ENCODE results near the gene TMED3. TPM values are rescaled to one million over a fixed set of nuclear protein-coding genes. Genes with fewer than 3 reads are reported as not detected.
"Not testable (repeated sequence)": the region's sequence is repeated elsewhere in the genome, so short reads cannot be mapped to it uniquely, and the experiment has no call there.

TMED3 gene
- total and polyA plus RNA-seq, 9 of the 15 experiments (the other 6 are each of a cell fraction or from before 2014, with no cell fraction given) = 6.1 to 89.6 (median 51.4) TPM

GRCh38 chr15:79319973-79320372 is 9.1 kb downstream of the TMED3 start:
- ATAC-seq; CTCF ChIA-PET (ENCODE audit: low intra/inter-chr PET ratio); H3K27me3 ChIP-seq (ENCODE audit: control insufficient read depth in 2 of 2, insufficient read depth in 2 of 2, low read length in 2 of 2); H3K9me3 ChIP-seq (replicated peaks; ENCODE audit: control insufficient read depth, insufficient read depth, low read depth, low read length); H3K79me2 ChIP-seq (ENCODE audit: control insufficient read depth, insufficient read depth, low read length); in situ Hi-C loops (cut with MboI); H3K4me2 ChIP-seq (ENCODE audit: insufficient read depth, low read length); H3K4me3 ChIP-seq; H3K4me1 ChIP-seq (replicated peaks in 1 of 2; ENCODE audit: control insufficient read depth in 2 of 2, insufficient read depth in 2 of 2, low read length in 2 of 2); H3K9ac ChIP-seq (ENCODE audit: insufficient read depth in 1 of 2, low read depth in 2 of 2, low read length in 2 of 2); intact Hi-C loops (cut with micrococcal nuclease); DNase-seq (ENCODE audit: extremely low read depth in 1 of 4, low spot score in 3 of 4); H2AFZ ChIP-seq (ENCODE audit: low read depth, low read length); FAIRE-seq; H3K27ac ChIP-seq (ENCODE audit: extremely low read depth, low read depth, low read length); H3K9me1 ChIP-seq (ENCODE audit: control insufficient read depth, insufficient read depth, low read length); BruUV-seq (replicated peaks); H4K20me1 ChIP-seq (replicated peaks; ENCODE audit: control insufficient read depth, insufficient read depth, low read length): not testable (repeated sequence)
- POLR2A ChIA-PET = interaction anchor here (0.6 kb wide), 1 partner anchor 288 kb away, joined by 3 read pairs; no protein-coding TSS in a partner anchor
- H3K36me3 ChIP-seq (ENCODE audit: control insufficient read depth, insufficient read depth, low read length) = peaks cover 86% of the 10 kb centered on the region
- WGBS (ENCODE audit: insufficient coverage, low coverage, missing lambda C conversion rate) = 90% methylated on average over 9 of the region's 9 CpGs
- peak; percentile 49; the same call in 1 of the 2 replicates for TF ChIP-seq ZBTB33 (CRISPR knock-in tag; IDR thresholded peaks at IDR 0.05)

GRCh38 chr15:79321876-79322275 is 11.0 kb downstream of the TMED3 start:
- no TSS peak for BruUV-seq (replicated peaks)
- intact Hi-C loops (cut with micrococcal nuclease) (no loop called here), in situ Hi-C loops (cut with MboI) (no loop called here)
- Histone ChIP-seq H3K4me2 (ENCODE audit: insufficient read depth, low read length) (no peak overlapping the region), H4K20me1 (replicated peaks; ENCODE audit: control insufficient read depth, insufficient read depth, low read length) (no peaks in the 10 kb centered on the region; the same call in 1 of the 2 replicates), H3K4me1 (replicated peaks in 1 of 2; ENCODE audit: control insufficient read depth in 2 of 2, insufficient read depth in 2 of 2, low read length in 2 of 2) (no peaks in the 10 kb centered on the region), H3K27me3 (ENCODE audit: control insufficient read depth in 2 of 2, insufficient read depth in 2 of 2, low read length in 2 of 2) (no peaks in the 10 kb centered on the region), H3K9me1 (ENCODE audit: control insufficient read depth, insufficient read depth, low read length) (peaks cover 7% of the 10 kb centered on the region), H3K9me3 (replicated peaks; ENCODE audit: control insufficient read depth, insufficient read depth, low read depth, low read length) (no peaks in the 10 kb centered on the region), H3K36me3 (ENCODE audit: control insufficient read depth, insufficient read depth, low read length) (peaks cover 76% of the 10 kb centered on the region), H3K9ac (ENCODE audit: insufficient read depth in 1 of 2, low read depth in 2 of 2, low read length in 2 of 2) (peak overlapping the region in 1 of 2 experiments; percentile 41; a peak in 1 of 4 replicates), H3K79me2 (ENCODE audit: control insufficient read depth, insufficient read depth, low read length) (no peaks in the 10 kb centered on the region; the same call in 2 of the 3 replicates), H3K4me3 (no peak overlapping the region), H2AFZ (ENCODE audit: low read depth, low read length) (no peak overlapping the region), H3K27ac (ENCODE audit: extremely low read depth, low read depth, low read length) (no peak overlapping the region)
- ChIA-PET CTCF (ENCODE audit: low intra/inter-chr PET ratio) (no interaction called here), POLR2A (interaction anchor here (1.0 to 2.0 kb wide), 2 partner anchors 10 to 14 kb away, joined by 3 to 11 read pairs; partner anchors contain the start of gene TMED3)
- no peak for FAIRE-seq
- no peak for DNase-seq (ENCODE audit: extremely low read depth in 1 of 4, low spot score in 3 of 4)
- WGBS (ENCODE audit: insufficient coverage, low coverage, missing lambda C conversion rate) = 91% methylated on average over 9 of the region's 14 CpGs
- no peak for ATAC-seq
- TF ChIP-seq FOXP1 (CRISPR knock-in tag; IDR thresholded peaks at IDR 0.05) = no peak
- TF ChIP-seq BRCA1 (IDR thresholded peaks at IDR 0.05) = no peak
- no peak for TF ChIP-seq BRCA1 (CRISPR knock-in tag; IDR thresholded peaks at IDR 0.05)
- TF ChIP-seq SIN3B (IDR thresholded peaks at IDR 0.05; ENCODE audit: low read depth) = no peak
- no peak for TF ChIP-seq SREBF1 (IDR thresholded peaks at IDR 0.05; ENCODE audit: borderline replicate concordance, low read depth, low read length)
- TF ChIP-seq DEAF1 (CRISPR knock-in tag; IDR thresholded peaks at IDR 0.05) = no peak
- no peak for TF ChIP-seq RBM14 (IDR thresholded peaks at IDR 0.05; ENCODE audit: borderline replicate concordance, insufficient read depth, low read depth, low read length)
- TF ChIP-seq ZHX1 (conservative IDR thresholded peaks at IDR 0.05; ENCODE audit: low read length) = no peak
